ENCODE data around the gene MRPL38.

MRPL38 gene

DNA sequence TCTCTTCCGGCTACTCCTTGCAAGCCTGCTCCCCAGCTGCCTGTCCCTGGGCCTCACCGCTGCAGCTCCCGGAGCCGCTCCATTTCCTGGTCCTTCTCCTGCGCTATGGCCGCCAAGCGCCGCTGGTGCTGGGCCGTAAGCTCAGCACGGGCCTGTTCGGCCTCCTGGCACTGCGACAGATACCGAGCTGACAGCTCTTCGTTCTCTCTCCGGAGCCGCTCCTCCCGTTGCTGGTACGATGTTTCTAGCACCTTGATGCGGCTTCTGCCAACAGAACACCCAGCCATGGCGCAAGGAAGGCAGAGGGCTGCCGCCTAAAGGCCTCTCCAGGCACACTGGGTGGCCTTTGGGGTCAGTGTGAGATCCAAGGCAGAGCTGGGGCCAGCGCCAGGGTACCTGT, 14.9 kb upstream of the MRPL38 start:
- no peak for DNase-seq (ENCODE audit: low read depth)

GRCh38 chr17:75917917-75918445, 13.3 kb upstream of the MRPL38 start:
- DNase-seq (ENCODE audit: low read depth): no peak

DNA sequence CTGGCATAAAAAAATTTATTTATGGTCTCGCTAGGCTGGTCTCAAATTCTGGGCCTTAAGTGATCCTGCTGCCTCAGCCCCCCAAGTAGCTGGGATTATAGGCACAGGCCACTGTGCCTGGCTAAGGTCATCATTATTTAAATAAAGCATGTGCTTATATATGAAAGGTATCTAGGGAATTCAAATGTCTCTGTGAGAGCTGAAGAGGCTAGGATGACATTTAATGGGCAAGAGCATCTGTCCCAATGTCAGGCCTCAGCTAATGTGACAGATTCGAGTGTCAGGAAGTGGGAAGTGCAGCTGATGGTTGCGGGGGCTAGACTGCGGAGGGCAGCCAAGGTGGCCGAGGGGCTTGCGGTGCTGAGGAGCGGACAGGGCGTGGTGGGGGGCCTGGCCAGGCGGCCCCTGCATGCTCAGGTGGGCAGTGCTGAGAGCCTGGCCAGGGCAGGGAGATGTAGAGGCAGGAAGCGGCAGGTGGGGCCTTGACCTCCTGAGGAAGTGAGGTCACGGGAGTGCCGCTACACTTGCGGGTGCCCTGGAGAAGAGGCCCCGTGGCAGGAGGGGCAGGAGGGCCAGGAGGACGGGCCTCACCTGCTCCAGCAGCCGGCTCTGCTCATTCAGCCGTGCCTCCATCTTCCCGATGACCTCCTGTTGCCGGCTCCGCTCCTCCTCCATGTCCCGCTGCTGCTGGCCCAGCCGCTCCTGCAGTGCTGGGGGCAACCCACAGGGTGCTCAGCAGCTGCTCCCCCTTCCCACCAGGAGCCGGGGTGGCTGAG, 12.6 kb upstream of the MRPL38 start:
- DNase-seq (ENCODE audit: low read depth): no peak

DNA sequence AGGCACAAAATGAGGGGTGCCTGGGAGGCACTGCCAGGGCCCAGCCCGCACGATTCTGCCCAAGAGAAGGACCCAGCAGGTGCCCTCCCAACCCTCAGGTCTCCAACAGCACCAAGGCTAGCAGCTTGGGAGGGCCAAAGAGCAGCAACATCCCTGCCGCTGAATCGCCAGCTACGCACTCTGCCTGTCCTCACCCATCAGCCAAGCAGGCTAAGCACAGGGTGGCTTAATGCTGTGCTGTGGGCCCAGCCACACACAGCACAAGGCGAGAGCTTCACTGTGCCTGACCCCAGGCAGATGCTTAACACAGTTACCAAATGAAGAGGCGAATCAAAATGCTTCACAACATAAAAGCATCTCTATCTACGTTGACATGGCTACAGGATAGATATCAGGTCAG, 10.6 kb upstream of the MRPL38 start:
- no peak for DNase-seq (ENCODE audit: low read depth)

DNA sequence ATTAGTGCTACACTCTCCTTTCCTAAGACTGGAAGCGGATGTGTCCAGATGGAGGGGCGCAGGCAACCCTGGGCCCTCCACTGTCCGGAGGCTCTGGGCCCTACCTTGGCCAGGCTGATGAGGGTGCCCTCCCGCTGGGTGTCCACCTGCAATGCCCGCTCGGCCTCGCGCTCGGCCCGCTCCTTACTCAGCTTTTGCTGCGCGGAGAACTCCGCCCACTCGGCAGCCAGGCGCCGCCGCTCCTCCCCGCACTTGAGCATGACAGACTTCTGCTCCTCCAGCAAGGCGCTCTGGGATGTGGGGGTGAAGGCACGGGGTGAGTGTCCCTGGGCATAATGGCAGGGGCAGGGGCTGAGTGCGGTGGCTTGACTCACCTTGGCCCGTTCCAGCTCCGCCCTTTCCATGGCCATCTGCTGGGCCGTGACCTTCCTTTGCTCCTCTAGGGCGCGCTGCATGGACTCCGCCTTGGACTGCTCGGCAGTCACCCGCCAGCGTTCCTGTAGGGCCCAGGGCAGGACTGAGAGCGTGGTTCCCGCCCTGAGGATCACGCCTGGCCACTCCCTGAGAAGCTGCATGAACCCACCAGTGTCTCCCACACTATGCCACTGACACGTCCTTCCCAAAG, 10.1 kb upstream of the MRPL38 start:
- DNase-seq (ENCODE audit: low read depth): no peak

DNA sequence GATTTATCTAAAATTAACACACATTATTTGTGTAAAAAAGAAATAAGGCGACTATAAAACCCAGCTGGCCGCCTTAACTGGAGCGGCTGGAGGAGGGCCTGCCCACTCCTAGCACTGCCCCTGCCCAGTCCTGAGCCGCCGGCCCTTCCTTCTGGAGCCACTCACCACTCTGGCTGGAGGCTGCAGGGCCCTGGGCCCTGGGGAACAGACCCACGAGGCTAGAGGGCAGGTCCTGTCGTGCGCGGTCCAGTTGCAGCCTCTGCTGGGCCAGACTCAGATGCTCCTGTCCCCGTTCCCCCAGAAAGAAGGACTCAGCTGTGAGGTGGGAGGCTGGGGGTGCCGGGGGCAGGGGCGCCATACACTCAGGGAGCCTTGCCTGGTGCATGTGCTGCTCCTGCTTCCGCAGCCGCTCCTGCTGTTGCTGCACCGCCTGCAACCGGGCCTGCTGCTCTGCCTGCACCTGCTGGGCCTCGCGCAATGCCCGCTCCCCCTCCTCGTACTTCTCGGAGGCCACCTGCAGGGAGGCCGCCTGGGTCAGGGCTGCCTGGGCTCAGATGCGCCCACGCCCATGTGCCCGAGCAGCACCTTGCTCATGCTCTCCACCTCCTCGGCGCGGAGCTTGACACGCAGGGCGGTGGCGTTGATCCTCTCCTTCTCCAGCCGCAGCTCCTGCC, 9.0 kb upstream of the MRPL38 start:
- DNase-seq (ENCODE audit: low read depth): no peak

GRCh38 chr17:75910699-75911098, 6.0 kb upstream of the MRPL38 start:
- no peak for DNase-seq (ENCODE audit: low read depth)

GRCh38 chr17:75909812-75910274, 5.2 kb upstream of the MRPL38 start:
- DNase-seq (ENCODE audit: low read depth): no peak

- DNase-seq (ENCODE audit: low read depth): no peak
Observed at GRCh38 chr17:75909051-75909811, 4.5 kb upstream of the MRPL38 start.

- no peak for DNase-seq (ENCODE audit: low read depth)
Observed at GRCh38 chr17:75908201-75908600, 3.5 kb upstream of the MRPL38 start.

DNA sequence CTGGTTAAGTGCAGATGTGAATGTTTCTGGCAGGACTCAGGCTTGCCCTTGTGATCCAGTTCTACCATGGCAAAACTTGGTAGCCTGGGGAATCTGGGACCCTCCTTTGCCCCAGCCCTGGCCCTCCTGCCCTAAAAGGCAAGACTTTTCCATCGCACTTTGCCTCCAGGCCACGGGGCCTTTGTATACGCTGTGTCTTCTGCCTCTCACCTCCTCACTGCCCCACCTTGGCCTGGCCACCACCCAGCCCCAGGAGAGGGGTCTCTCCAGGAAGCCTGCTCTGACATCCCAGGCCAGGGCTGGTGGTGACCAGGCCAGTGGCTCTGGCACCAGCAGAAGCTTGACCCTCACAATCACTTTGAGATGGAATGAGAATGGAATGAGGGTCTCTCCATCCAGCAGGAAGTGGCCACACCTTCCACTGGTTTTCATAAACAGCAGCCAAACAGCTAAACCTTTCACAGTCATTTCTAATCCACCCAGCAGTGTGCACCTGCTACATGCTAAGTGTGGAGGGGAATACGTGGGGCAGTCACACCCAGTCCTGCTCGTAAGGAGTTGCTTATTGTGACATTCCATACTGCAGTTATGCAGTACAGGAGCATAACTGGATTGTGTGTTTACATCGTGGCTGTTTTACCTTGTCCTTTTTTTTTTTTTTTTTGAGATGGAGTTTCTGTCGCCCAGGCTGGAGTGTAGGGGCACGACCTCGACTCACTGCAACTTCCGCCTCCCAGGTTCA, 1.6 kb upstream of the MRPL38 start:
- DNase-seq (ENCODE audit: low read depth): no peak

DNA sequence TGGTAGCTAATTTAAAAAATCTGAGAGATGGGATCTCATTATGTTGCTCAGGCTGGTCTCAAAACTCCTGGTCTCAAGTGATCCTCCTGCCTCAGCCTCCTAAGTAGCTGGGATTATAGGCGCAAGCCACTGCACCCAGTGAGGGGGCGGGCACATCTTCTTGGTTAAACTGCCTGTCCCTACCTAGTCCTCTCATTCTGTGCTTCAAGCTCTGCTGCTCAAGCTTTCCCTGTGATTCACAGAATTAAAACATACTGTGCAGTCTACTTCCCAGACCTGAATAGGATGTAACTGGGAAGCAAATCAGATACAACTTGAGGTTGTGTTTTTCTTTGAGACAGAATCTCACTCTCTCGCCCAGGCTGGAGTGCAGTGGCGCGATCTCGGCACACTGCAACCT, 2.3 kb downstream of the MRPL38 start:
- no peak for DNase-seq (ENCODE audit: low read depth)

- DNase-seq (ENCODE audit: low read depth): no peak
Observed at GRCh38 chr17:75901727-75902126, 3.0 kb downstream of the MRPL38 start.

- DNase-seq (ENCODE audit: low read depth): no peak
Observed at GRCh38 chr17:75900691-75901533, 3.8 kb downstream of the MRPL38 start.

DNA sequence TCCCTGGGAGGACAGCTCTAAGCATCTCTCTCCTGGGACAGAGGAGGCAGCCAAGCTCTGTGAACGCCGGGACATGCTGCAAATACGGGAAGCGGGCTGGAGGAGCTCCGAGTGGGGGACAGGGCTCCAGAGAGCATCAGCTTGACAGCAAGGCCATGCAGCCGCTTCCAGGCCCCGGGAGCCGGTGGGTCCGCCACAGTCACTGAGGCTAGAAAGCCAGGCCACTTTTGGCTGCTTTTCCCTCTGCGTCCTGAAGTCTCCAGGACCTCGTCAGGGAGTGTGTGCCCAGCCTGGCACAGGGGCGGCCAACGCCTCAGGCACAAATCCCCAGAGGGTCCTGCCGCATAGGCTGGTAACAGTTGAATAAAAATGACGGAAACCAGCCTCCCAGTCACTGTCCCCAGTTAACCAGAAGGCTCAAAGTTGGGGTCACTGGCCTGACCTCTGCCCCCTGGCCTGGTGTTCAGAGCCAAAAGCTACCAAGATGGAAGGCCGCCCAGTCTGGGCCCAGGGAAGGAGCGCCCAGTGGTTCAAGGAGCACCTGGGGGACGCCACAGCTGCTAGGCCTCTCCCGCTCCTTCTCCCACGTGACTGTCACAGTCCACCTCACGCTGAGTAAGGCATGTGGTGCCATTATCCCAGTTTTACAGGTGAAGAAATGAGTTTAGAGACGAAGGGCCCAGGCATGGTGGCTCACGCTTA, 4.8 kb downstream of the MRPL38 start:
- DNase-seq (ENCODE audit: low read depth): no peak

DNA sequence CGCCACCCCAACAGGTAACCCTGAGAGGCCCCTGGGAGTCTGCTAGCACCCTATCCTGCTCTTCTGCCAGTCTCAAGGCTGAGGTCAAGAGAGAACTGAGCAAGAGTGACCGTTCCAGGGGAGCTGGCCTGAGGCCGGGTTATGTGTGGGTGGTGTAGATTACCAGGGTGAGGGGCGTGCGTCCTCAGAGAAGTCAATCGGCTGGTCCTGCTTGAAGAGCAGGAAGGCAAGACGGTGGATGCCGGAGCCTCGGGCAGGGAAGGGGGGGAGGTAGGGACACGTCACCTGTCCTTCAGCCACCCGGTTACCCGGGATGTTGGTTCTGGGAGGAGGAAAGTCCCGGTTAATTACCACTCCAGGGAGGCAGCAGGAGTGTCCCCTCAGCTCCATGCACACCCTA, 5.3 kb downstream of the MRPL38 start:
- no peak for DNase-seq (ENCODE audit: low read depth)

- DNase-seq (ENCODE audit: low read depth): no peak
Observed at GRCh38 chr17:75898791-75899190, 5.9 kb downstream of the MRPL38 start.

DNA sequence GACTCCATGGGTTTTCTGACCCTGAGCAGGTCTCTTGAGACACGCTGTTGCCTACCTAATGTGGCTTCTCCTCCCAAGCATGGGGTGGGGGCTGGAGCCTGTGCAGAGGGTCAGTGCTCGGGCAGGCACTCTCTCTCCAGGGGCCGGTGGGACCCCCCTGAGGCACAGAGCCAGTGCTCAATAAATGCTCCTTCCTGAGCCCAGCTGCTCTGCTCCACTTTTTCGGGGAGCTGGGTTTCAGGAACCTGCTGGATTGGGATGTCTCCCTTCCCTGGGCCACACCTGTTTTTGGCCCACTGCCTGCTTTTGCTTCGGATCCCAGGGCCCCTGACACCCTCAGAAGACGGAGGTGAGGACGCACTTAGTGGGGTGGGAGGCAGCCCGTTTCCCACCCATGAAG, 6.6 kb downstream of the MRPL38 start:
- no peak for DNase-seq (ENCODE audit: low read depth)

- no peak for DNase-seq (ENCODE audit: low read depth)
Observed at GRCh38 chr17:75897160-75898019, 7.3 kb downstream of the MRPL38 start.
